ENCODE measurements around the gene MRPL24.

The MRPL24 gene

DNA sequence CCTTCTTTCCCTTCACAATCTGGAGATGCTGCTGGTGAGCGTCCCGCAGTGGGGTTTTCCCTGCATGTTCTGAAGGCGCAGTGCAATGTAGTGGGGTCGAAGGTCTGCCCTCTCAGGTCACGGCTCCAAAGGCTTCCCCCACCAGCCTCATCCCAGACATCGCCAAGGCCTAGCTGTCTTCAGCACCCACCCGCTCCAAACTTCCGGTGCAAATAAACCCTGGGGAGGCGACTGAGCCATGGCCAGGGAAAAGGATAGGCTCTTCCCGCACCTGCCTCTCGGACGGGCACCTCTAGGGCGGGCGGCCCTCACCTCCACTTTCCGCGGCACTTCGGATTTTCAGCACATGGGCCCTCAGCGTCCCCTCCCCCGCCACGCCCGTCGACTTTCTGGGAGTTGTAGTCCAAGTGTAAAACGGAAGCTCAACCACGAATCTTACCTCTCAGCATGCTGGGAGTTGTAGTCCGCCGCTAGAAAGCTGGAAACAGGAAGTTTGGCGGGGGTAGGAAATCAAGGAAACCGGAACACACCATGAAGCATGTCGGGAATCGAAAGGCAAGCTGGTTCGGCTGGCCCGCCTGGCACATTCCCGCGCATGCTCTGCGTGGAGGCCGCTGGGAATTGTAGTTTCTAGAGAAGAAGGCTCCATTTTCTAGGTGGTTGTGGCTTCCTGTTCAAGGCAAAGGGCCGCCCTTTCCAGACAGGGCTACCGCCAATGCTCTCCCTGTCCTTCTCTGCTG is at the start of gene MRPL24:
MRPL24 (minus strand) TSS at position 348 of the 740 bp plus-strand sequence. CDS start 2,384 bp downstream, outside the sequence.
- H3K79me2 ChIP-seq (ENCODE audit: insufficient read depth, low read length), result peaks cover 23% of the 10 kb centered on the region
- H3K36me3 ChIP-seq (ENCODE audit: low read length), result no peaks in the 10 kb centered on the region
- peak within 1 kb of the TSS; percentile 65 for H3K4me3 ChIP-seq (ENCODE audit: insufficient read depth, low read length, poor library complexity, severe bottlenecking)
- H2AFZ ChIP-seq (ENCODE audit: low read depth, low read length, severe bottlenecking), result peak within 1 kb of the TSS; percentile 9
- H3K9ac ChIP-seq (ENCODE audit: low read length), result peak within 1 kb of the TSS; percentile 90
- no peaks in the 10 kb centered on the region for H3K27me3 ChIP-seq (ENCODE audit: low read length)
- no peaks in the 10 kb centered on the region for H3K9me3 ChIP-seq (ENCODE audit: insufficient read depth, low read length)
- no peak for TF ChIP-seq EZH2phosphoT487 (conservative IDR thresholded peaks at IDR 0.05; ENCODE audit: low read length)
- H4K20me1 ChIP-seq (ENCODE audit: low read depth, low read length), result no peaks in the 10 kb centered on the region
- H3K27ac ChIP-seq (ENCODE audit: low read depth, low read length), result peak within 1 kb of the TSS; percentile 72
- peak within 1 kb of the TSS; percentile 96 for H3K4me2 ChIP-seq (ENCODE audit: low read depth, low read length, poor library complexity, severe bottlenecking)
- H3F3A ChIP-seq (ENCODE audit: insufficient read depth), result peaks cover 32% of the 10 kb centered on the region
- H3K9me2 ChIP-seq (replicated peaks; ENCODE audit: insufficient read depth, low read length), result no peaks in the 10 kb centered on the region

- Histone ChIP-seq H4K20me1 (ENCODE audit: low read depth, low read length) (no peaks in the 10 kb centered on the region; the same call in 1 of the 2 replicates), H3K27ac (ENCODE audit: low read depth, low read length) (no peak overlapping the region), H3K9me2 (replicated peaks; ENCODE audit: insufficient read depth, low read length) (no peaks in the 10 kb centered on the region), H2AFZ (ENCODE audit: low read depth, low read length, severe bottlenecking) (no peak overlapping the region), H3K79me2 (ENCODE audit: insufficient read depth, low read length) (peaks cover 5% of the 10 kb centered on the region; the same call in 1 of the 2 replicates), H3K9ac (ENCODE audit: low read length) (no peak overlapping the region), H3K4me2 (ENCODE audit: low read depth, low read length, poor library complexity, severe bottlenecking) (no peak overlapping the region), H3F3A (ENCODE audit: insufficient read depth) (no peaks in the 10 kb centered on the region), H3K36me3 (ENCODE audit: low read length) (peaks cover 13% of the 10 kb centered on the region; the same call in 1 of the 2 replicates), H3K27me3 (ENCODE audit: low read length) (no peaks in the 10 kb centered on the region), H3K4me3 (ENCODE audit: insufficient read depth, low read length, poor library complexity, severe bottlenecking) (no peak overlapping the region), H3K9me3 (ENCODE audit: insufficient read depth, low read length) (no peaks in the 10 kb centered on the region)
- TF ChIP-seq CTCF (IDR thresholded peaks at IDR 0.05; ENCODE audit: insufficient read depth, low read length, poor library complexity, severe bottlenecking), result no peak
- TF ChIP-seq EZH2phosphoT487 (conservative IDR thresholded peaks at IDR 0.05; ENCODE audit: low read length), result no peak
Observed at GRCh38 chr1:156789621-156790318, 48.9 kb upstream of the MRPL24 start.

DNA sequence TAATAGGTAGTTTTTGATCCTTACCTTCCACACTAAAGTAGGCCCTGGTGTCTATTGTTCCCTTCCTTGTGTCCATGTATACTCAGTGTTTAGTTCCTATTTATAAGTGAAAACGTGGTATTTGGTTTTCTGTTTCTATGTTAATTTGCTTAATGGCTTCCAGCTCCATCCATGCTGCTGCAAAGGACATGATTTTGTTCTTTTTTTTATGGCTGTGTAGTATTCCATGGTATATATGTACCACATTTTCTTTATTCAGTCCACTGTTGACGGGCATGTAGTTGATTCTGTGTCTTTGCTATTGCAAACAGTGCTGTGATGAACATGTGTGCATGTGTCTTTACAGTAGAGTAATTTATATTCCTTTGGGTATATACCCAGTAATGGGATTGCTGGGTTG is 47.2 kb upstream of the MRPL24 start:
- H3F3A ChIP-seq (ENCODE audit: insufficient read depth), result no peaks in the 10 kb centered on the region
- H3K9ac ChIP-seq (ENCODE audit: low read length), result no peak overlapping the region
- no peak overlapping the region for H2AFZ ChIP-seq (ENCODE audit: low read depth, low read length, severe bottlenecking)
- H3K9me3 ChIP-seq (ENCODE audit: insufficient read depth, low read length), result no peaks in the 10 kb centered on the region
- no peak overlapping the region for H3K27ac ChIP-seq (ENCODE audit: low read depth, low read length)
- peaks cover 4% of the 10 kb centered on the region; the same call in 1 of the 2 replicates for H3K36me3 ChIP-seq (ENCODE audit: low read length)
- no peak for TF ChIP-seq EZH2phosphoT487 (conservative IDR thresholded peaks at IDR 0.05; ENCODE audit: low read length)
- no peak for TF ChIP-seq CTCF (IDR thresholded peaks at IDR 0.05; ENCODE audit: insufficient read depth, low read length, poor library complexity, severe bottlenecking)
- no peak overlapping the region for H3K4me3 ChIP-seq (ENCODE audit: insufficient read depth, low read length, poor library complexity, severe bottlenecking)
- no peaks in the 10 kb centered on the region for H3K9me2 ChIP-seq (replicated peaks; ENCODE audit: insufficient read depth, low read length)
- peaks cover 8% of the 10 kb centered on the region; the same call in 1 of the 2 replicates for H3K79me2 ChIP-seq (ENCODE audit: insufficient read depth, low read length)
- H3K4me2 ChIP-seq (ENCODE audit: low read depth, low read length, poor library complexity, severe bottlenecking), result no peak overlapping the region
- H3K27me3 ChIP-seq (ENCODE audit: low read length), result no peaks in the 10 kb centered on the region
- H4K20me1 ChIP-seq (ENCODE audit: low read depth, low read length), result no peaks in the 10 kb centered on the region; the same call in 1 of the 2 replicates
